ENCODE results near the gene YOD1. TPM values are rescaled to one million over a fixed set of nuclear protein-coding genes. Genes with fewer than 3 reads are reported as not detected.

YOD1 gene
- total and polyA plus RNA-seq, 2 of the 13 experiments (the other 11 are each of a cell fraction or from before 2014, with no cell fraction given) = 3.4 to 9.1 TPM

DNA sequence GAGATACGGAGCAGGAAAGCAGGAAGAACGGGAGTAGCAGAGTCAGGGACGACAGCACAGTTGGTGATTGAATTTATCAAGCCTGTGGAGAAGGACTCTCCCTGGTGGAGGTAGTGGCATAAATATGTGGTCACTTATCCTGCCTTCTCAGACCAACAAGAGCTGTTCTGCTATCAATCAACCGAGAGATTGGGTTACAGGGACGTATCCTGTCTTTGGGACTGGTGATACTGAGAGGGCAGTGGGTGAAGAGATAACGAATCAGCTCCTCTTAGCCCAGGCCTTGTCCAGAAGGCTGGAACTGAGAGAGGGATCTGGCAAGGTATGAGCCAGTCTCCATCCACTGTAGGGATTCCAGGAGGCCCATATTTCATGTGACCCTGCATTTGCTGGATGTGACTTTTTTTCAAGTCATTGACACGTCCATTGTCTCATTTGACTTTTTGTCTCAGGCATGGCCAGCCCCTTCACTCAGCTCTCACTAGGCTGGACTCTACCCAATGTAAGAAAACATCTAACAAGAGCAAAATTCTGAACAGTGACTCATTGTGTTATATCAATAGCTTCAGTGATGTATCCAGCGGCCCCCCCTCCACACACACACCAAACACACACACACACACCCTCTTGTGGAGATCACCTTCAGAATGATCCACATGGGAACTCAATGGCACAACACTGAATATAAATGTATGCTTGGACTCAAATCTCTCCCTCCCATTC lies 29.7 kb downstream of the YOD1 start (continued):
- TF ChIP-seq ZNF382 (CRISPR knock-in tag; IDR thresholded peaks at IDR 0.05; ENCODE audit: borderline replicate concordance) (no peak), ZFY (CRISPR knock-in tag; IDR thresholded peaks at IDR 0.05) (0 out of 2 replicates have a peak, but pooled peaks have one; percentile 18), XRCC5 (optimal IDR thresholded peaks at IDR 0.05; ENCODE audit: low read length) (peak; percentile 49), FOXA1 (IDR thresholded peaks at IDR 0.05) (no peak), FOXA1 (CRISPR knock-in tag; IDR thresholded peaks at IDR 0.05) (peak; percentile 45; the same call in 1 of the 2 replicates), SOX5 (CRISPR knock-in tag; IDR thresholded peaks at IDR 0.05; ENCODE audit: borderline replicate concordance) (peak; percentile 78), ZMYM2 (CRISPR knock-in tag; IDR thresholded peaks at IDR 0.05) (no peak)
- TF ChIP-seq, protein P1, sequence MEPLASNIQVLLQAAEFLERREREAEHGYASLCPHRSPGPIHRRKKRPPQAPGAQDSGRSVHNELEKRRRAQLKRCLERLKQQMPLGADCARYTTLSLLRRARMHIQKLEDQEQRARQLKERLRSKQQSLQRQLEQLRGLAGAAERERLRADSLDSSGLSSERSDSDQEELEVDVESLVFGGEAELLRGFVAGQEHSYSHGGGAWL (CRISPR knock-in tag; IDR thresholded peaks at IDR 0.05) = no peak
- TF ChIP-seq, protein P2, sequence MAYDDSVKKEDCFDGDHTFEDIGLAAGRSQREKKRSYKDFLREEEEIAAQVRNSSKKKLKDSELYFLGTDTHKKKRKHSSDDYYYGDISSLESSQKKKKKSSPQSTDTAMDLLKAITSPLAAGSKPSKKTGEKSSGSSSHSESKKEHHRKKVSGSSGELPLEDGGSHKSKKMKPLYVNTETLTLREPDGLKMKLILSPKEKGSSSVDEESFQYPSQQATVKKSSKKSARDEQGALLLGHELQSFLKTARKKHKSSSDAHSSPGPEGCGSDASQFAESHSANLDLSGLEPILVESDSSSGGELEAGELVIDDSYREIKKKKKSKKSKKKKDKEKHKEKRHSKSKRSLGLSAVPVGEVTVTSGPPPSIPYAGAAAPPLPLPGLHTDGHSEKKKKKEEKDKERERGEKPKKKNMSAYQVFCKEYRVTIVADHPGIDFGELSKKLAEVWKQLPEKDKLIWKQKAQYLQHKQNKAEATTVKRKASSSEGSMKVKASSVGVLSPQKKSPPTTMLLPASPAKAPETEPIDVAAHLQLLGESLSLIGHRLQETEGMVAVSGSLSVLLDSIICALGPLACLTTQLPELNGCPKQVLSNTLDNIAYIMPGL (CRISPR knock-in tag; IDR thresholded peaks at IDR 0.05; ENCODE audit: borderline replicate concordance in 1 of 2, low read depth in 1 of 2) = peak in 1 of 2 experiments; percentile 27; a peak in 1 of 4 replicates

DNA sequence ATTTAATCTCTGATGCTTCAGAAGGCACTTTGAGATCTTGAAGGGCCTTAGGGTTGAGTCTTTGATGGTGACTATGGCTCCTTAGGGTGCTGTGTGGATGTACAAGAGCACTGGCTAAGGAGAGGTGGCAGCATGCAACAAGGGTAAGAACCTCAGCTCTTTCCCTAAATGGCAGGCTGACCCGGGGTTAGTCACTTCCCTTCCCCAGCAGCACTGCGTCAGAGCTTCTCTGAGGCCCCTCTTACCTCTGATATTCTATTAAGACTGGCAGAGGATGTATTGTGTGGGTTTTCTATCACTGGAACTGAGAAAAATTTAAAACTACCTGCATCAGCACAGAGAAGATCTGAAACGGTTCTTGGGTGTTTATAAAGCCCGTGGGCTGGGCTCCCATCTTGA lies 30.3 kb downstream of the YOD1 start:
- no TSS peak for BruUV-seq (replicated peaks)
- no peaks in the 10 kb centered on the region for H4K20me1 ChIP-seq (ENCODE audit: insufficient read depth, low read length)
- WGBS (ENCODE audit: low lambda C conversion rate) = 54% methylated on average over 4 of the region's 4 CpGs
- no peaks in the 10 kb centered on the region for H3K79me2 ChIP-seq (ENCODE audit: insufficient read depth, low read length)
- H3K4me2 ChIP-seq (ENCODE audit: low read depth, low read length) = peak overlapping the region; percentile 54; the same call in 1 of the 2 replicates
- H3K9me3 ChIP-seq (ENCODE audit: low read length) = no peaks in the 10 kb centered on the region
- ChIA-PET POLR2A (interaction anchor here (1.5 to 3.8 kb wide), 4 partner anchors 11 to 33 kb away, joined by 3 to 22 read pairs (median 11); partner anchors contain the start of genes C1orf116 and PFKFB2), CTCF (ENCODE audit: low intra/inter-chr PET ratio, low total read pairs) (no interaction called here)
- DNase-seq (ENCODE audit: low spot score) (no peak), FAIRE-seq (no peak), ATAC-seq (no peak)
- peak overlapping the region; percentile 48; the same call in 1 of the 2 replicates for H3K9ac ChIP-seq (ENCODE audit: insufficient read depth, low read depth, low read length)
- in situ Hi-C loops (cut with HindIII; ENCODE audit: extremely low pct_ligation_motif_present, low pct_unique_long_range_greater_than_20kb) (no loop called here), intact Hi-C loops (cut with micrococcal nuclease; ENCODE audit: unreplicated experiment) (loop anchor here (1.0 kb wide), 2 partner anchors 11 to 38 kb away; no protein-coding TSS in a partner anchor)
- peak overlapping the region in 1 of 3 experiments; percentile 17; a peak in 1 of 6 replicates for H3K4me3 ChIP-seq (replicated peaks in 1 of 3; ENCODE audit: insufficient read depth in 1 of 3, low read depth in 2 of 3, low read length in 3 of 3)
- no peaks in the 10 kb centered on the region for H3K27me3 ChIP-seq (ENCODE audit: control insufficient read depth in 1 of 2, insufficient read depth in 2 of 2, low read length in 2 of 2)
- no peak overlapping the region for H2AFZ ChIP-seq (ENCODE audit: low read length)
- peaks cover 71% of the 10 kb centered on the region for H3K4me1 ChIP-seq (ENCODE audit: insufficient read depth, low read length)
- H3K27ac ChIP-seq (ENCODE audit: extremely low read length, insufficient read depth, low read length) = peak overlapping the region; percentile 56
- TF ChIP-seq ZFP41 (CRISPR knock-in tag; IDR thresholded peaks at IDR 0.05; ENCODE audit: borderline replicate concordance) (no peak), EZH2 (conservative IDR thresholded peaks at IDR 0.05; ENCODE audit: low read depth, low read length) (no peak), RXRA (CRISPR knock-in tag; IDR thresholded peaks at IDR 0.05) (no peak), ZNF460 (CRISPR knock-in tag; IDR thresholded peaks at IDR 0.05; ENCODE audit: borderline replicate concordance) (no peak)
- TF ChIP-seq, protein P3, sequence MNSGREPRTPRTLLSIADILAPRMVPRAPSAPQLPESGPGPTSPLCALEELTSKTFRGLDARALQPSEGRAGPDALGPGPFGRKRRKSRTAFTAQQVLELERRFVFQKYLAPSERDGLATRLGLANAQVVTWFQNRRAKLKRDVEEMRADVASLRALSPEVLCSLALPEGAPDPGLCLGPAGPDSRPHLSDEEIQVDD (CRISPR knock-in tag; IDR thresholded peaks at IDR 0.05; ENCODE audit: borderline replicate concordance) = no peak
- no peaks in the 10 kb centered on the region for H3K36me3 ChIP-seq (replicated peaks in 1 of 2; ENCODE audit: control insufficient read depth in 1 of 2, insufficient read depth in 2 of 2, low read length in 2 of 2)
